SJCRH30 (cell line): ENCODE results near the gene TNS3. TPM values are rescaled to one million over a fixed set of nuclear protein-coding genes. Genes with fewer than 3 reads are reported as not detected.
A peak's percentile ranks its signal among the peaks of the same experiment; 100 is the strongest.

ENCODE experiments used
- DNase-seq, 2 experiments: peaks; one replicate each; pipeline ENCODE4 v3.0.0-alpha.2; 2015 to 2020
- H3K27ac ChIP-seq: fragments of 250-450 bp; sonication (Bioruptor Pico); 2 replicates; pipeline ENCODE4 v1.5.1; 2020; ENCODE audit warnings: mild to moderate bottlenecking, moderate library complexity
- H3K27me3 ChIP-seq: fragments of 250-450 bp; sonication (Bioruptor Pico); 2 replicates; pipeline ENCODE4 v1.5.1; 2020; ENCODE audit warnings: mild to moderate bottlenecking, moderate library complexity
- H3K36me3 ChIP-seq: fragments of 250-450 bp; sonication (Bioruptor Pico); 2 replicates; pipeline ENCODE4 v1.5.1; 2020; ENCODE audit warnings: mild to moderate bottlenecking, moderate library complexity
- H3K4me1 ChIP-seq: fragments of 250-450 bp; sonication (Bioruptor Pico); 2 replicates; pipeline ENCODE4 v1.5.1; 2020; ENCODE audit warnings: mild to moderate bottlenecking, moderate library complexity
- H3K4me3 ChIP-seq: fragments of 250-450 bp; sonication (Bioruptor Pico); 2 replicates; pipeline ENCODE4 v1.5.1; 2020; ENCODE audit warnings: mild to moderate bottlenecking, moderate library complexity
- H3K9me3 ChIP-seq: fragments of 250-450 bp; sonication (Bioruptor Pico); replicated peaks from 2 replicates; pipeline ENCODE4 v1.5.1; 2020; ENCODE audit warnings: mild to moderate bottlenecking, moderate library complexity
- total RNA-seq: library from RNA; depleted of rRNA; stranded (reverse); fragments of >200 nt; shearing (Covaris generic); gene quantifications from 2 replicates; pipeline ENCODE4 v1.2.3, GENCODE V29; 2014

The TNS3 gene
- total RNA-seq, 1 experiment from 2014 or later = 65.1 TPM

- no peaks in the 10 kb centered on the region for H3K27me3 ChIP-seq
- DNase-seq = no peak
- H3K27ac ChIP-seq = no peak overlapping the region
Observed at GRCh38 chr7:47461161-47461560, 120.8 kb downstream of the TNS3 start.

GRCh38 chr7:47460251-47460989, 121.5 kb downstream of the TNS3 start:
- Histone ChIP-seq H3K4me3 (no peak overlapping the region), H3K9me3 (no peaks in the 10 kb centered on the region), H3K27ac (no peak overlapping the region), H3K4me1 (peaks cover 50% of the 10 kb centered on the region), H3K27me3 (no peaks in the 10 kb centered on the region), H3K36me3 (no peaks in the 10 kb centered on the region)
- DNase-seq = no peak

More at GRCh38 chr7:47461161-47461560, 120.8 kb downstream of the TNS3 start:
- Histone ChIP-seq H3K9me3 (no peaks in the 10 kb centered on the region), H3K36me3 (no peaks in the 10 kb centered on the region), H3K4me3 (no peak overlapping the region), H3K4me1 (peaks cover 42% of the 10 kb centered on the region)

- no peak for DNase-seq
Observed at GRCh38 chr7:47458486-47458885, 123.4 kb downstream of the TNS3 start.

GRCh38 chr7:47458057-47458456, 123.9 kb downstream of the TNS3 start:
- no peaks in the 10 kb centered on the region for H3K9me3 ChIP-seq
- no peak overlapping the region for H3K4me3 ChIP-seq
- no peaks in the 10 kb centered on the region for H3K36me3 ChIP-seq
- DNase-seq = peak; percentile 86 to 91
- H3K27me3 ChIP-seq = no peaks in the 10 kb centered on the region
- H3K27ac ChIP-seq = peak overlapping the region; percentile 49
- peaks cover 65% of the 10 kb centered on the region for H3K4me1 ChIP-seq

More at GRCh38 chr7:47458486-47458885, 123.4 kb downstream of the TNS3 start:
- H3K27me3 ChIP-seq = no peaks in the 10 kb centered on the region
- peak overlapping the region; percentile 49 for H3K27ac ChIP-seq
- no peak overlapping the region for H3K4me3 ChIP-seq
- H3K9me3 ChIP-seq = no peaks in the 10 kb centered on the region
- peaks cover 65% of the 10 kb centered on the region for H3K4me1 ChIP-seq
- no peaks in the 10 kb centered on the region for H3K36me3 ChIP-seq

GRCh38 chr7:47456210-47456955, 125.5 kb downstream of the TNS3 start:
- no peak overlapping the region for H3K4me3 ChIP-seq
- peaks cover 72% of the 10 kb centered on the region for H3K4me1 ChIP-seq
- no peak overlapping the region; the same call in 1 of the 2 replicates for H3K27ac ChIP-seq
- no peaks in the 10 kb centered on the region for H3K27me3 ChIP-seq
- no peaks in the 10 kb centered on the region for H3K36me3 ChIP-seq
- no peak for DNase-seq
- H3K9me3 ChIP-seq = no peaks in the 10 kb centered on the region

GRCh38 chr7:47455872-47456185, 126.1 kb downstream of the TNS3 start:
- no peaks in the 10 kb centered on the region for H3K9me3 ChIP-seq
- peak overlapping the region; percentile 97; the same call in 1 of the 2 replicates for H3K27ac ChIP-seq
- peaks cover 70% of the 10 kb centered on the region for H3K4me1 ChIP-seq
- H3K36me3 ChIP-seq = no peaks in the 10 kb centered on the region
- no peaks in the 10 kb centered on the region for H3K27me3 ChIP-seq
- no peak for DNase-seq
- no peak overlapping the region for H3K4me3 ChIP-seq

GRCh38 chr7:47454974-47455871, 126.7 kb downstream of the TNS3 start:
- Histone ChIP-seq H3K4me1 (peaks cover 70% of the 10 kb centered on the region), H3K36me3 (no peaks in the 10 kb centered on the region), H3K9me3 (no peaks in the 10 kb centered on the region), H3K27ac (peak overlapping the region; percentile 97), H3K4me3 (peak overlapping the region; percentile 3; the same call in 1 of the 2 replicates), H3K27me3 (no peaks in the 10 kb centered on the region)
- DNase-seq = no peak

GRCh38 chr7:47454069-47454973, 127.6 kb downstream of the TNS3 start:
- H3K4me3 ChIP-seq = peak overlapping the region; percentile 3; the same call in 1 of the 2 replicates
- DNase-seq = peak; percentile 94 to 97
- H3K36me3 ChIP-seq = no peaks in the 10 kb centered on the region
- H3K9me3 ChIP-seq = no peaks in the 10 kb centered on the region
- peaks cover 69% of the 10 kb centered on the region for H3K4me1 ChIP-seq
- peak overlapping the region; percentile 97 for H3K27ac ChIP-seq
- H3K27me3 ChIP-seq = no peaks in the 10 kb centered on the region

GRCh38 chr7:47453093-47454061, 128.5 kb downstream of the TNS3 start:
- DNase-seq = peak; percentile 98 to 99
- Histone ChIP-seq H3K27me3 (no peaks in the 10 kb centered on the region), H3K4me1 (peaks cover 60% of the 10 kb centered on the region), H3K9me3 (no peaks in the 10 kb centered on the region), H3K36me3 (no peaks in the 10 kb centered on the region; the same call in 1 of the 2 replicates), H3K27ac (peak overlapping the region; percentile 97), H3K4me3 (peak overlapping the region; percentile 61)

GRCh38 chr7:47452715-47453092, 129.2 kb downstream of the TNS3 start:
- peaks cover 54% of the 10 kb centered on the region for H3K4me1 ChIP-seq
- H3K36me3 ChIP-seq = no peaks in the 10 kb centered on the region; the same call in 1 of the 2 replicates
- no peak for DNase-seq
- H3K4me3 ChIP-seq = peak overlapping the region; percentile 61
- peak overlapping the region; percentile 97 for H3K27ac ChIP-seq
- H3K27me3 ChIP-seq = no peaks in the 10 kb centered on the region
- no peaks in the 10 kb centered on the region for H3K9me3 ChIP-seq

- peaks cover 54% of the 10 kb centered on the region for H3K4me1 ChIP-seq
- H3K4me3 ChIP-seq = peak overlapping the region; percentile 61
- no peaks in the 10 kb centered on the region; the same call in 1 of the 2 replicates for H3K36me3 ChIP-seq
- H3K9me3 ChIP-seq = no peaks in the 10 kb centered on the region
- peak overlapping the region; percentile 97 for H3K27ac ChIP-seq
- no peaks in the 10 kb centered on the region for H3K27me3 ChIP-seq
- DNase-seq = no peak
Observed at GRCh38 chr7:47452295-47452694, 129.6 kb downstream of the TNS3 start.

- Histone ChIP-seq H3K36me3 (no peaks in the 10 kb centered on the region; the same call in 1 of the 2 replicates), H3K9me3 (no peaks in the 10 kb centered on the region), H3K4me1 (peaks cover 57% of the 10 kb centered on the region), H3K27ac (peak overlapping the region; percentile 97), H3K4me3 (peak overlapping the region; percentile 61), H3K27me3 (no peaks in the 10 kb centered on the region)
- DNase-seq = peak in 1 of 2 experiments; percentile 36
Observed at GRCh38 chr7:47451851-47452205, 130.1 kb downstream of the TNS3 start.
